HUES64 (cell line): Measurements from ENCODE around the gene TRPC4AP. TPM values are rescaled to one million over a fixed set of nuclear protein-coding genes. Genes with fewer than 3 reads are reported as not detected.

Experiments
- H3K27ac ChIP-seq: 2 replicates; pipeline ENCODE4 v1.7.0; 2013; ENCODE audit warnings: low read depth, low read length, inconsistent platforms
- H3K27me3 ChIP-seq: 2 replicates; pipeline ENCODE4 v1.6.1; 2013; ENCODE audit warnings: mild to moderate bottlenecking, low read length; ENCODE audit not compliant: insufficient read depth
- H3K36me3 ChIP-seq: 2 replicates; pipeline ENCODE4 v1.6.1; 2013; ENCODE audit warnings: mild to moderate bottlenecking, low read length; ENCODE audit not compliant: insufficient read depth
- H3K4me1 ChIP-seq: 2 replicates; pipeline ENCODE4 v1.6.1; 2013; ENCODE audit warnings: mild to moderate bottlenecking, low read length, moderate library complexity; ENCODE audit not compliant: insufficient read depth
- H3K4me3 ChIP-seq: 2 replicates; pipeline ENCODE4 v1.5.1; 2013; ENCODE audit warnings: mild to moderate bottlenecking, low read length, moderate library complexity
- H3K9ac ChIP-seq: 2 replicates; pipeline ENCODE4 v1.6.1; 2013; ENCODE audit warnings: mild to moderate bottlenecking, low read depth, low read length
- H3K9me3 ChIP-seq: 2 replicates; pipeline ENCODE4 v1.6.1; 2013; ENCODE audit warnings: low read depth, low read length; ENCODE audit not compliant: insufficient read depth
- WGBS: fragments of 150-250, 120-280 bp; methylation state at CpG from one replicate; pipeline ENCODE4 v1.1.7; 2013; ENCODE audit warnings: missing lambda C conversion rate; 5-methylcytosine and 5-hydroxymethylcytosine counted together
- polyA plus RNA-seq, 2 experiments: library from polyadenylated mRNA; stranded (reverse); fragments of 50-300 nt; gene quantifications; one replicate each; pipeline ENCODE4 v1.2.3, GENCODE V29; 2013

Gene TRPC4AP, protein sequence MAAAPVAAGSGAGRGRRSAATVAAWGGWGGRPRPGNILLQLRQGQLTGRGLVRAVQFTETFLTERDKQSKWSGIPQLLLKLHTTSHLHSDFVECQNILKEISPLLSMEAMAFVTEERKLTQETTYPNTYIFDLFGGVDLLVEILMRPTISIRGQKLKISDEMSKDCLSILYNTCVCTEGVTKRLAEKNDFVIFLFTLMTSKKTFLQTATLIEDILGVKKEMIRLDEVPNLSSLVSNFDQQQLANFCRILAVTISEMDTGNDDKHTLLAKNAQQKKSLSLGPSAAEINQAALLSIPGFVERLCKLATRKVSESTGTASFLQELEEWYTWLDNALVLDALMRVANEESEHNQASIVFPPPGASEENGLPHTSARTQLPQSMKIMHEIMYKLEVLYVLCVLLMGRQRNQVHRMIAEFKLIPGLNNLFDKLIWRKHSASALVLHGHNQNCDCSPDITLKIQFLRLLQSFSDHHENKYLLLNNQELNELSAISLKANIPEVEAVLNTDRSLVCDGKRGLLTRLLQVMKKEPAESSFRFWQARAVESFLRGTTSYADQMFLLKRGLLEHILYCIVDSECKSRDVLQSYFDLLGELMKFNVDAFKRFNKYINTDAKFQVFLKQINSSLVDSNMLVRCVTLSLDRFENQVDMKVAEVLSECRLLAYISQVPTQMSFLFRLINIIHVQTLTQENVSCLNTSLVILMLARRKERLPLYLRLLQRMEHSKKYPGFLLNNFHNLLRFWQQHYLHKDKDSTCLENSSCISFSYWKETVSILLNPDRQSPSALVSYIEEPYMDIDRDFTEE
- 54.4 TPM for polyA plus RNA-seq (2013, experiment 1 of 2)
- polyA plus RNA-seq (2013, experiment 2 of 2), result 56.4 TPM

DNA sequence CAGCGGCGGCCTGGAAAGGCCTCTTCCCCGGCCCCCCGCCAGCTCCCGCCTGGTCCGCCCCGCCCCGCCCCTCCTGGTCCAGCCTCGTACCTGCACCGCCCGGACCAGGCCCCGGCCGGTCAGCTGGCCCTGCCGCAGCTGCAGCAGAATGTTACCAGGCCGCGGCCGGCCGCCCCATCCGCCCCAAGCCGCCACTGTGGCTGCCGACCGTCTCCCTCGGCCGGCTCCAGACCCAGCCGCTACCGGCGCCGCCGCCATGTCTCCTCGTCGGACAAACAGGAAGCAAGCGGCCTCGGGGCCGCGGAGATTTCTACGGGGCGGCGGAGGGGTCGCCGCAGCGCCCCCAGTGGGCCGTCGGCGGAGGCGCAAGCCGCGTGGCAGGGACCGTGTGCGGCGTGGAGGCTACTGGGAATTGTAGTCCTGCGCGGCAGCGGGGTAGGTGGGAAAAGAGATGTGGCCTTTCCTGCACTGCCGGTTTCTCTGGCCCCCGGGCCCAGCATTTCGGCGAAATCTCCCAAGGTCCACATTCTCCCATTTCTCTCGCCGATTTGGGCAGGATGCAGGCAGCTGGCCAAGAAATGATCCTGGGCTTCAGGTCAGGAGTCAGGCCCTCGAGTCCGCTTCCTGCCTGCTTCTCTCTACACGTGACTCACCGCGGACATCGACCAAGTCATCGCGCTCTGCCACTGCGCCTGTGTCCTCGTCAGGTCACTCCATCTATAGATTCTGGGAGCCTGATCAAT is at the start of gene TRPC4AP:
Gene TRPC4AP, minus strand, starts transcription at position 284 of the 743 bp plus-strand sequence. Its CDS starts 26 bp downstream, at position 258.
- Histone ChIP-seq H3K9me3 (no peaks in the 10 kb centered on the region), H3K27me3 (no peaks in the 10 kb centered on the region), H3K4me1 (peaks cover 21% of the 10 kb centered on the region), H3K4me3 (peak within 1 kb of the TSS; percentile 94), H3K9ac (peak within 1 kb of the TSS; percentile 85), H3K36me3 (peaks cover 7% of the 10 kb centered on the region; the same call in 1 of the 2 replicates), H3K27ac (peak within 1 kb of the TSS; percentile 77)
- 9% methylated on average over 69 of the region's 69 CpGs for WGBS

DNA sequence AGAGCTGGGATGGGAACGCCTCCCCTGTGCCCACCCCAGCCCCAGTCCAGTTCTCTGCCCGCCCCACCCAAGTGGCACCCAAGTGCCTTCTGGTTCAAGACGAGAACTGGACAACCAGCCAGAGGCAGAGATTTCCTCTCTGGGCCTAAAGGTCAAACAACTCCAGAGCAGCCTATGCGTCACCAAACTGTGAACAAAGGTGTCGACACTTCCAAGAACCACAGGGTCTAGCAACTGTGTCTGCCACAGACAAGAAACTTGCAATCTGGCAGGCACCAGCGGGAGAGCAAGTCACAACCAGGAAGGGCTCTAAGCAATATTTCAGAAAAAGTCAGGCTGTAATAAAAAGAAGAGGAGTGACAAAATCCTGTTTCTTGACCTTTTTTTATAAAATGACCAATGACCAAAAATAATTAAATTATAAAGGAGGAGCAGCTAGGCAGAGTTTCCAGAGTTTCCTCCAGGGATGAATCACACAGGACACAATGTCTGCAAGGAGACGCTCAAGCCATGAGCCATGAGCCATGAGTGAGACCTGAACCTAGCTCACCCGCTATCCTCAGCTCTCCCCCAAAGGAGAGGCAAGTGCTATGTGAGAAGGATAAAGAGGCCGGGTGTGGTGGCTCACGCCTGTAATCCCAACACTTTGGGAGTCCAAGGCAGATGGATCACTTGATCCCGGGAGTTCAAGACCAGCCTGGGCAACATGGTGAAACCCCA is 43.4 kb upstream of the TRPC4AP start:
- WGBS, result 94% methylated on average over 11 of the region's 11 CpGs
- H3K4me3 ChIP-seq, result no peak overlapping the region
- H3K36me3 ChIP-seq, result peaks cover 68% of the 10 kb centered on the region
- no peaks in the 10 kb centered on the region for H3K27me3 ChIP-seq
- H3K9me3 ChIP-seq, result no peaks in the 10 kb centered on the region
- H3K4me1 ChIP-seq, result no peaks in the 10 kb centered on the region
- no peak overlapping the region for H3K9ac ChIP-seq
- H3K27ac ChIP-seq, result no peak overlapping the region

DNA sequence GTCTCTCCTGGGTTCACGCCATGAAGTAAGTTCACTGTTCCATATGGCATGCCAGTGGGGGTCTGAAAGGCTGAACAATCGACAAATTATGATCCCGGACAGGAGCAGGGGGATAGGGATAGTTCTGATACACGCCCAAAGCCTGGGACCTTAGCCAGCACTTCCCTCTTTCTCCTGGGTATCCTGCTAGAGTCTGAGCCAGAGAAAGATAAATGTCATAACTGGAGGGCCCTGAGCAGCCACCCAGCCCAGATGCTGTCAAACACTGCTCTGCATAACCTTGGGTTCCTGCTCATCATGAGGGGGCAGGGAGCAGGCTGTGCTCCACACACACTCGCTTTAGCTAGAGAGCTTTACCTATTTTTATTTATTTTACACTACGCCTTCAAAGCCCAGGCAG is 42.3 kb upstream of the TRPC4AP start:
- Histone ChIP-seq H3K4me1 (no peaks in the 10 kb centered on the region), H3K9me3 (no peaks in the 10 kb centered on the region), H3K27ac (no peak overlapping the region), H3K27me3 (no peaks in the 10 kb centered on the region), H3K36me3 (peaks cover 69% of the 10 kb centered on the region), H3K9ac (no peak overlapping the region), H3K4me3 (no peak overlapping the region)
- 94% methylated on average over 6 of the region's 6 CpGs for WGBS

DNA sequence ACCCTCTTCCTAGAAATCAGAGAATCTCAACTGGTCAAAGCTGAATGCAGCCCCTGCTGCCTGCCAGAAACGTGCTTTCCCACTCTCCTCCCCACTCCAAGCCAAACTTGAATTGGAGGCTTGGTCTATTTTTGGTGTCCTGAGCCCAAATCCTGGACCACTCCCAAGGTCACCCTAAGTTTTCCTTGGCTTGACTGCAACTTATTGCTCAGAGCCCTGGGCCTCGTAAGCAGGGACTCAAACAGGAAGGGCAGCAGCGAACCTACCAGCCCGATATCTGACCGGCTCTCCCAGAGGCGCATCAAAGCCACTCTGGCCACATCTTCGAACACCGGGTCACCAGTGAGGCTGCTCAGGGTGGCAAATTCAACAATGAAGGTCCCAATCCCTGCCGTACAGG is 41.9 kb upstream of the TRPC4AP start:
- Histone ChIP-seq H3K4me1 (no peaks in the 10 kb centered on the region), H3K4me3 (no peak overlapping the region), H3K27ac (no peak overlapping the region), H3K36me3 (peaks cover 69% of the 10 kb centered on the region), H3K9me3 (no peaks in the 10 kb centered on the region), H3K9ac (no peak overlapping the region), H3K27me3 (no peaks in the 10 kb centered on the region)
- 95% methylated on average over 9 of the region's 9 CpGs for WGBS

DNA sequence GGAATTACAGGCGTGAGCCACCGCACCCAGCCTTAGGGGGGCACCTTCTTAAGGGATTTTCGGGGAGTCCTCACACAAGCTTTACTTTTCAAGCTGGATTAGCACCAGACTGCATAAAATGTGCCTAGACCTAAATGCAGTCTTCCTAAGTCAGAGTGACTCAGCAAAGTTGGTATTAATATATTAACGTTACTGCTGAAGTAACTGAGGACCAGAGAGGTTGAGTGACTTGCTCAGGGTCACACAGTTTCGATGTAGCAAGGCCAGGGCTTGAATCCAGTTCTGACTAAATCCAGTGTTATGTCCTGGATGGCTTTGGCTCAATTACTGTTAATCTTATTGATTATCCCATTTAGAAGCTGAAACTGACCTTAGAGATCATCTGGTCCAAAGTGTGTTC is 41.1 kb upstream of the TRPC4AP start:
- H3K36me3 ChIP-seq, result peaks cover 69% of the 10 kb centered on the region
- no peak overlapping the region for H3K4me3 ChIP-seq

DNA sequence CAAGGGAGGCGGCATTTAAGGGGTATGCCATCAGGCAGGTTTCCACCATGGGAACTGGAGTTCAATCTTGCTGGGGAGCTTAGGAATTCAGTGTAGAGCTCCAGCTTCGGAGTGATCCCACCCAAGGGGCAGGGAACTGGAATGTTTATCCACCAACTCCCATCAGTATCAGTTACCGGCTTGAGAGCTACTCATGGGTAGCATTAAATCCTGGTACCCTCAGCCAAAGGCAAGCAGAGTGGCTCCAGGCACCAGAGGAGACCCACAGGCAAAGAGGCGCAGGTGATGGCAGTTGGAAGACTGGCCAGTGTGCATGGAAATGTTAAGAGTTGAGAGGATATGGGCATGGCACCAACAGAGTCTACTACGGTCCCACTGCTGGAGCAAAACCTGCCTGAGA is 40.4 kb upstream of the TRPC4AP start:
- Histone ChIP-seq H3K27ac (no peak overlapping the region), H3K4me1 (no peaks in the 10 kb centered on the region), H3K27me3 (no peaks in the 10 kb centered on the region), H3K9me3 (no peaks in the 10 kb centered on the region), H3K4me3 (no peak overlapping the region), H3K9ac (no peak overlapping the region), H3K36me3 (peaks cover 66% of the 10 kb centered on the region)
- 93% methylated on average over 5 of the region's 5 CpGs for WGBS

More for the DNA sequence above, 41.1 kb upstream of the TRPC4AP start:
- H3K27ac ChIP-seq, result no peak overlapping the region
- H3K9ac ChIP-seq, result no peak overlapping the region
- no peaks in the 10 kb centered on the region for H3K4me1 ChIP-seq
- H3K27me3 ChIP-seq, result no peaks in the 10 kb centered on the region
- H3K9me3 ChIP-seq, result no peaks in the 10 kb centered on the region
- WGBS, result 94% methylated on average over 5 of the region's 5 CpGs

DNA sequence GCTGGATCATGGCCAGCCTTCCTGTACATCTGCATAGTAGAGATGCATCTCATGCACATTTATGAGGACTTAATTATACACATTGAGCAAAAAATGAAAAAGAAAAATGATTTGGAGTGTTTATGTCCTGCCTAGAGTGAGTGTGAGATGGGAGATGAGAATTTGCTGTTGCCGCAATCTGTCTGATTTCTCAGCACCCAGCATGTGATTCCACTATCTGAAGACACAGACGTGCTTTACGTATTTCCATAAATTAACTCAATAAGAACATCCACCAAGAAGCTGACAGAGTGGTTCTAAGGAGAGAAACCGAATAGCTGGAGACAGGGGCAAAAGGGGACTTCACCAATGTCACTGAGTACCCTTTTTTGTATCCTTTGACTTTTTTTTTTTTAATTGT is 39.3 kb upstream of the TRPC4AP start:
- WGBS, result 89% methylated on average over 4 of the region's 4 CpGs
- peaks cover 64% of the 10 kb centered on the region for H3K36me3 ChIP-seq
- no peaks in the 10 kb centered on the region for H3K9me3 ChIP-seq
- no peak overlapping the region for H3K4me3 ChIP-seq
- no peak overlapping the region for H3K27ac ChIP-seq
- H3K4me1 ChIP-seq, result no peaks in the 10 kb centered on the region
- no peak overlapping the region for H3K9ac ChIP-seq
- no peaks in the 10 kb centered on the region for H3K27me3 ChIP-seq

DNA sequence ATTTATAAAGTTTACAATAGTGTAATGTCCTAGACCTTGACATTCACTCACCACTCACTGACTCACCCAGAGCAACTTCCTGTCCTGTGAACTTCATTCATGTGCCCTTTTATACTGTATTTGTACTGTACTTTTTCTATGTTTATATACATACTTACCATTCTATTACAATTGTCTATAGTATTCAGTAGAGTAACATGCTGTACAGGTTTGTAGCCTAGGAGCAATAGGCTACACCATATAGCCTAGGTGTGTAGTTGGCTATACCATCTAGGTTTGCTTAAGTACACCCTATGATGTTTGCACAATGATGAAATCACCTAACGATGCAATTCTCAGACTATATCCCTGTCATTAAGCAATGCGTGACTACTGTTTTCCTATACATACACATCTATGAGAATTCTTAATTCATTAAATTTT is 37.1 kb upstream of the TRPC4AP start:
- Histone ChIP-seq H3K9me3 (no peaks in the 10 kb centered on the region), H3K36me3 (peaks cover 64% of the 10 kb centered on the region), H3K4me1 (no peaks in the 10 kb centered on the region), H3K27me3 (no peaks in the 10 kb centered on the region), H3K9ac (no peak overlapping the region), H3K27ac (no peak overlapping the region), H3K4me3 (no peak overlapping the region)
- WGBS, result 89% methylated on average over 2 of the region's 2 CpGs

DNA sequence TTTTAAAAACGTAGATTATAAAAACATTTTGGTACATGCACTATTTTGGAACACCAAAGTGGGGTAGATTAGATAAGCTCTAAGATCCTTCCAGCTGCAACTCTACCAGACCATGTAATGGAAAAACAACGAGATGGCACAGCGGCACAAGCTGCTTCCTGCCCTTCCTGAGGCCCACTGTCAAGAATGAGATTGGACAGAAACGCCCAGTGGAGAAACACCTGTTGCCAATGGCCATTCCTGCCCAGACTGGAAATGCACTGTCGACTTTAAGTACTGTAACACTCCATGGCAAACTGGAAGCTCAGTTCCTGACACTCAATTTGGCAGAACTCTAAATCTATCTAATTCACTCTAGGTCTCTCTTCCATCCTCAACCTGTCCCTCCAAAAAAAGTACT is 33.1 kb upstream of the TRPC4AP start:
- no peaks in the 10 kb centered on the region for H3K4me1 ChIP-seq
- no peaks in the 10 kb centered on the region for H3K9me3 ChIP-seq
- no peak overlapping the region for H3K27ac ChIP-seq
- no peak overlapping the region for H3K9ac ChIP-seq
- peaks cover 67% of the 10 kb centered on the region for H3K36me3 ChIP-seq
- 96% methylated on average over 5 of the region's 5 CpGs for WGBS
- H3K4me3 ChIP-seq, result no peak overlapping the region
- no peaks in the 10 kb centered on the region for H3K27me3 ChIP-seq

DNA sequence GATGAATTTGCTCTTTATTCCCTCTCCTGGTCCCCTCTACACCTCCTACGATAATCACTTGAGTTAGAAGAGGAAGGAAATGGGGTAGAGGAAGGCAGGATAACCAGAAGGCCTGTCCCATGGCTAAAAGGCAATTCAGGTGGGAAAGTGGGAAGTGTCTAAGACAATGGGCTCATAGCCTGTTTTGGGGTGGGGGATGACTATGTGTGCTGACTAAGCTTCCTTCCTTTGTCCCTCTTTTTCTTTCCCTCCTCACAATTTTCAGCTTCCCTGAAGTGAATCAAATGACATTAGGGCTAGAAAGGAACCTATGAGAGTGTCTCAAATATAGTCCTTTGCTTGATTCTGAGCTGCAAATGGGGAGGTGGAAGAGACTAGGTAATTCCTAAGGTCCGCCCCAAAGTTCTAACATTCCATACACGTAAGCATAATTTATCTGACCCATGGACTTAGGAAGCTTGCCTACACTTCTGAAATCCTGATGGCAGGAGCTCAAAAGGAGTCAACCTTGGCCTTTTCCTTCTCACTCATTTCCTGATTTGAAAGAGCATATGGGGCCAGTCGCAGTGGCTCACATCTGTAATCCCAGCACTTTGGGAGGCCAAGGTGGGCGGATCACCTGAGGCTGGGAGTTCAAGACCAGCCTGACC is 30.3 kb upstream of the TRPC4AP start:
- H3K9me3 ChIP-seq, result no peaks in the 10 kb centered on the region

More for the DNA sequence above, 30.3 kb upstream of the TRPC4AP start:
- Histone ChIP-seq H3K4me1 (no peaks in the 10 kb centered on the region), H3K36me3 (peaks cover 75% of the 10 kb centered on the region), H3K27ac (no peak overlapping the region), H3K27me3 (no peaks in the 10 kb centered on the region), H3K9ac (no peak overlapping the region), H3K4me3 (no peak overlapping the region)
- WGBS, result 93% methylated on average over 5 of the region's 5 CpGs
